Eye (tissue), 1 donor: Measurements from ENCODE around the gene TUBGCP6.

Experiments used
- DNase-seq: peaks from one replicate; pipeline ENCODE4 v3.0.0-alpha.2; 2015

The TUBGCP6 gene

DNA sequence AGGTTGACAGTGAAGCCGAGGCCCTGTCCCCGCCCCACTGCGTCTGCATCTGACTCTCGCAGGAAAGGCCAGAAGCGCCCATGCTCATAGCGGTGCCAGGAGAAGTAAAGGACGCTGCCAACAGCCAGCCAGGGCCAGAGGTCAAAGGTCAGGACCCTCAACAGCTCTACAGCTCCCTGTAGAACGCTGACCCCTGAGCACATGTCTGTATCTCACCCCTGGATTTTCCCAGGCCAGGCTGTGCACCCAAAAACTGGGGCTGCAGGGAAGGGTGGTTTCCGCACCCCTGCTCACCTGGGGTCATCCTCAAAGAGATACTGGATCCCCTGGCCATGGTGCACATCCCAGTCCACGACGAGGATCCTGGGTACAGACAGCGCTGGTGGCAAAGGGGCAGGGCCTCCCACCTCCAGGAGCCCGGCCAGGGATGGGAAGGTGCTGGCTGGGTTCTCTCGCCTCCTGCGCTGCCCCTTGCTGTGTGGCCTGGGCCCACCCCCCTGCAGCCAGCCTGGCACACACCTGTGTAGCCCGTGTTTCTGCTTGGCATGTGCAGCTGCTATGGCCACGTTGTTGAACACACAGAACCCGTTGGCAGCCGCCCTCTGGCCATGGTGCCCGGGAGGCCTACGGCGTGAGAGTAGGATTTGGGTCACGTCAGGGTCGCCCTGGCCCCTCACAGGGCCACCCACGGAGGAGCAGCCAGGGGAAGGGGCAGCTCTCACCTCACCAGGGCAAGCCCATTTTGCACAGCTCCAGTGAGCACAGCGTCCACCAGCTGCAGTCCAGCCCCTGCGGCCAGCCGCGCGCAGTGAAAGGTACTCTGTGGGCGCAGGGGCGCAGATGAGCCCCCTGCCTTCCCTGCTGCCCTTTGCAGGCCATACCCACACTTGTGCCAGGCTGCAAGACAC, 4.8 kb upstream of the TUBGCP6 start:
- no peak for DNase-seq

DNA sequence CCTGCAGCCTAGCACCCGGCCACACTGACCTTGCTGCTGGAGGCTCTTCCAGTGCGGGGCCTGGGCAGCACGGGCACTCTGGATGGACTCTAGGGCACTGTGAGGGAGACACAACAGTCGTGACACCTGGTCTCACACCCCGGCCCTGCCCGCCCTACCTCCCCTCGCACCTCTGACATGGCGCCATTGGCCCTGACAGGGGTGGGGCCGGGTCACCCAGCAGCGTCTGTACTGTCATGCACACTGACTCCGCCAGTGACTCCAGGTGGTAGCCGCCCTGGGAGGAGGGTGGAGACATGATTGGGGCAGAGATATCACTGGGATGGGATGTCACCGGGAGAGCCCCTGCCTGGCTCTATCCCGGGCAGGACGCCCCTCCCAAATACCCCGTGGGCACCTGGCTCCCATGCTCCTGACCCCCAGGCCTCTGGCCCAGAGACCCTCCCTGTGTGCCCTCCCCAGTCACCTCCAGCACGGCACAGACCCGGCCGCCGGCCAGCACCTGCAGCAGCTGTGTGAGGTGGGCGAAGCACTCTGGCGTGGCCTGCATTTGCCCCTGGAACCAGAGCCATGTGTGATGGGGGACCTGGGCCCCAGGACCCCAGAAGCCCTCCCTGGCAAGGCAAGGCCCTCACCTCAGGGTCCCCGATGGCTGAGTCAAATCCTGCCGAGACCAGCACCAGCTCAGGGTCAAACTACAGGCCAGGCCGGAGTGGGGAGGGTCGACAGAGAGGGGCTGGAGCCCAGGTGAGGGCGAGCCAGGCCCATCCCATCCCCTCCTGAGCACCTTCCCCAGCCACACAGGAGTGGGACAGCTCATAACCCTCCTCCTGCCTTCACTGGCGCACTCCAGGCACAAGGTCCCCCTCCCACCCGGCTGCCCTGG, 3.6 kb upstream of the TUBGCP6 start:
- no peak for DNase-seq

DNA sequence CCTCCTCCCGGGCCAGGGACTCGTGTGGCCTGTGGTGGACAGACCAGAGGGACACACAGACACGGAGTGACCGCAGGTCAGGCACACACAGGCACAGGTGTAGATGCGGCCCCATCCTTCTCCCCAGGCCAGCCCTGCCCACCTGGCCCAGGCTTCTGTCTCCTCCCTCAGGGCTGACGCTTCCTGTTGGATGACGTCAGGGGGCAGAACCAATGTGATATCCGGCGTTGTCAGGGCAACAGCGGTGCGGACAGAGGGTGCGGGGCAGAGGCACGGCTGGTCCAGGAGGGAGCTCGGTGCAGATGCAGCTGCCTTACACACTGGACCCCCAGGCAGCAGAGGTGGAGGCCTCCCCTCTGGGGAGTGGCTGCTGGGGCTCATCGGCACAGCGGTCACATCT, 2.9 kb upstream of the TUBGCP6 start:
- DNase-seq, result peak; percentile 42

DNA sequence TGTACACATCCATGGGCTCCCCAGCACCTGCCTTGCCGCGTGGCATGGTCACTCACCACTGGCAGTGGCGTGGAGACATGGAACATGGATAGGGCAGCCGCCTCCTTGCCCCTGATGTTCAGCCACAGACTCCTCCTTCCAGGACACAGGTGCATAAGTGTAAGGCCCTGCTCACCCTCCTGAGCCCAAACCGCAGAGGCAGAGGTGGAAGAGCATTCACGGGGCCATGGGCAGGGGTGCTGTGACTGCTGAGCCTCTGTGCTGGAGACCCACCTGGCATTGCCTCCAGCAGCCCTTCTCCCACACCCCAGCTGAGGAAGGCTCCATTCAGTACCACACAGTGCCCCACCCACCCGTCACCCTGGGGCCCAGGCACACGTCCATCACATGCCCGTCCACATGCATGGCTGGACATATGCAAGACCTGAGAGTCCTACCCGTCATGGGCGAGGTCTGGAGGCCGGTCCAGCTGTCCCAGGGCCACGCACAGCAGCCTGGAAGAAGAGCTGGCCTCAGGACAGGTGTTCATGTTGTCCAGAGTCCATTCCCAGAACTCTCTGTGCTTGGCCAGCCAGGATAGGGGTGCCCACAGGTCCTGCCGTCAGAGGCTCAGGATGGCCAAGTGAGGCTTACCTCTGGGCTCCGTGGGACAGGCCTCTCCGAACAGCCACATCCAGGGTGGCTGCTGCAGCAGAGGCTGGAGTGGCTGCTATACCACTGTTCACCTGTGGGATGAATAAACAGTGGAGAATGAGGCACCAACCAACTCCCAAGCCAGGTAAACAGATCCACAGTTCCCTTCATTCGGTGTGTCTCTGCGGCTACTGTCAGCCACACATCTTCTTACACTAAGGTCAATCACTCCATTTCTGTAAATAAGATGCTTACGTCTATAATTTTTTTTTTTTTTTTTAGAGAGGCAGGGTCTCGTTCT, 1.7 kb upstream of the TUBGCP6 start:
- no peak for DNase-seq

DNA sequence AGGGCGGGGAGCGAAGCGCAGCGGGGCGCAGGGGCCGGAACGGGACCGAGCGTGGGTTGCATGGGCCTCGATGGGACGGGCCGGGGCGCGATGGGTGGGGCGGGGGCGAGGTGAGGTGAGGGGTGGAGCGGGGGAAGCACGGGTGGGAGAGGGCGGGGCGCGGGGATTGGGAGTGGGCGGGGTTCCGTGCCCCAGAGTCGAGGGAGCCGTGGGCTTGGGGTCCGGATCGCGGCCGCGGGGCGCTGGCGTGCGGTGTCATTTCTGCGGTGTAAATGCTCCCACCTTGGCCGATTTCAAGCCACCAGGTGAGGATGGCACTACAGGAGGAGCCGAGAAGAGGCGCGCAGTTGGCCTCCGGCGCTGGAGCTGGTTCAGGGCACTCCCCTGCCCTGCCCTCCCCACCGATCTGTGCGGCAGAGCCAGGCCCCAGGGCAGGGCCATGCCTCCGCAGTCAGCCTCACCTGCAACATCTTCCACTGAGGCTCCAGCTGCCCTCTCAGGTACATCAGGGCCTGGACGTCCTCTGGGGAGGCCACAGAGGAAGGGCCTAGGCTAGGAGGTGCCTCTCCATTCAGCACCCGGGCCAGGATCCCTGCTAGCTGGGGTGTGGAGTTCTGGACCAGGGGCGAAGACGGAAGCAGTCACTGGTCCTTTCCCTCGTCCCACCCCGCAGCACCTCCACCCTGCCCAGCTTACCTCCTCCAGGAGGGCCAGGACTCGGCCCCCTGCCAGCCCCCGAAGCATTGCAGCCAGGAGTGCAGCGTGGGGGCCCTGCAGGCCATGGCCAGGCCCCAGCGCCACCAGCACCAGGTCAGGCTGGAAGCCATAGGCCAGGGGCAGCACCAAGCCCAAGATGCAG, 620 bp upstream of the TUBGCP6 start:
- DNase-seq, result no peak

DNA sequence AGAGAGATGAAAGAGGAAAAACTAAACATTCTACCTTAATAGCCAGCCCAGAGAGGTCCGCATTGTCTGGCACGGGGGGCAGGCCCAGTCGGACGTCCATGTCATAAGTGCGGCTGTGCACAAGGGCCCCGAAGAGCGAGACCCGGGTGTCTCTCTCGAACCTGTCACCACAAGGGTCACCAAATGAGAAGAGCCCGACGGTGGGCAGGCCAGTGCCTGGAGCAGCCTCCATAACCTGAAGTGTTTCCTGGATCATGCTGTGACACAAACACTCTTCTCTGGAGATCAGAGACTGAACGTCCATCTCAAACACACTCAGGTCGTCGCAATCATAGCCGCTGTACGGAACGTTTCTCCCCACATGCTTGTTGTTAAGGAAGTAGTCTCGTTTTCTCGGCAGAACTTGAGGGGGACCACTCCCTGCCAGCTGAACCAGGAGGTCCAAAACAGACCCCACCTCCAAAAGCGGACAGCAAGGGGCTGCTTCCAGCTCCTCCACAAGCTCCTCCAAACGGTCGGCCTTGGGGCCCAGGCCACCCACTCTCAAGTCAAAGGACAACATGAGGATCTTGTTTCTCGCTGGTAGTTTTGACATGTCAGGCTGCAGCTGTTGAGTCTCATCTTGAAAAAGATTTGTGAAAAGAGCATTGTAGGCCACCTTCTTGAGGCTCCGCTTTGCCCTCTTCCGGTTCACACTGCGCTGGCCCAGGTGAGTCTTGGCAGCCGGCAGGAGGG, 971 bp downstream of the TUBGCP6 start:
- no peak for DNase-seq

DNA sequence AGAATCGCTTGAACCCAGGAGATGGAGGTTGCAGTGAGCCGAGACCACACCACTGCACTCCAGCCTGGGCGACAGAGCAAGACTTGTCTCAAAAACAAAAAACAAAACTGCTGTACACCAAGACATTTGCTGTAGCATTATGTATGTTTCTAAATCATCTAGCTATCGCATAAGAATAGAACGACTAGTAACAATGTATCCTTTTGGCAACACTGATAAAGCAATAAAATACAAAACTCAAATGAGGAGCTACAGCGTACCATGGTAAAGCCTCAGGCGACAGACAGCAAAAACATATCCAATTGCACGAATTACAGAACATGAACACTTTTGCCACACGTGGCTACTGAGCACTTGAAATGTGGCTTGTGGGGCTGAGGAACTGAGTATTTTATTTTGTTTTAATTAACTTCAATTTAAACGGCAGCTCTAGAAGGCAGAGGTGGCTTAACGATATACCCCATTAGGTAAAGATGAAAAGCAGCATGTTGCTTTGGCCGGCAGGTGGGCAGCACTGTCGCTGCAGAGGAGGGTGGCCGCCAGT, 2.3 kb downstream of the TUBGCP6 start:
- DNase-seq, result no peak

DNA sequence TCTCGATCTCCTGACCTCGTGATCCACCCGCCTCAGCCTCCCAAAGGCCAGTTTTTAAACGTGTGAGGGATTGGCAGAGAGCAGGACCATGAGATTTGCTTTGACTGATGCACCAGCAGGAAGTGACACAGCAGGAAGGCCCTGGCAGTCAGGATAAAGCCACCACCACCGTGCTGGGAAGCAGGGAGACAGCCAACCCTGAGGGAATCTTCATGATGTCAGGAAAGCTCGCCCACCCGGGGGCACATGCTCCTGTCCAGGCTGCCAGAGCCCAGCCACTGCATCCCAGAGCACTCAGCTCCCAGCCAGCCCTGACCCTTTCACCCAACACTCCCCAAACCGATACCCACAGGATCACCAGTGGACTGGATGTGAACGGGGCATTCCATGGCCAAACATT, 6.1 kb downstream of the TUBGCP6 start:
- DNase-seq, result no peak

DNA sequence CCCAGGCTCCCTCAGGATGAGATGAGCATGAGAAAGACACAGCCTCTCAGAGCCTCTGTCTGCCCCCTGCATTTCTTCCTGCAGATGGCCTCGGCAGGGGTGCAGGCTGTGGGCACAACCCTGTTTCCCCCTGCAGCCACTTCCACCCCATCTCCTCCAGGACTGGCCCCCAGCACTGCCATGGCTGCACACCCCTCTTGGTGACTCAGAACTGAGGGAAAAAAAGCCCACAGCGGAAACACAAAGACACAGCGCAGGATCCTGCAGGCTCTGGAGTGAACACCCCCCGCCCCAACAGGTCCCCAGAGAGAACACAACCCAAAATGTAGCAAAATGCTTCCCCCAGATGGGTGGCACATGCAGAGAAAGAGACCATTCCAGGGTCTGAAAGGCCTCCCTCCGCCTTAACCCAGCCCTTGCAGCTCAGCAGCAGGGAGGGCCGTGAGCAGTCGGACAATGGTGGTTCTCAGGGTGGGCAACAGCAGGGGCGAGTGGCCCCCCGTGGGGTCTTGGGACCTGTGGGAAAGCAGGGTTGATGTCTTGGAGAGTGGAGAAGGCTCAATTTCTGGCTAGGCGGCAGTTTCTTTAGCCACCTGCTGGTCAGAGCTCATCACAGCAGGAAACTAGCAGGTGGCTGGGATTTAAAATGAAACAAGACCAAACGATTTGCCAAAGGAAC, 8.0 kb downstream of the TUBGCP6 start:
- peak; percentile 52 for DNase-seq

DNA sequence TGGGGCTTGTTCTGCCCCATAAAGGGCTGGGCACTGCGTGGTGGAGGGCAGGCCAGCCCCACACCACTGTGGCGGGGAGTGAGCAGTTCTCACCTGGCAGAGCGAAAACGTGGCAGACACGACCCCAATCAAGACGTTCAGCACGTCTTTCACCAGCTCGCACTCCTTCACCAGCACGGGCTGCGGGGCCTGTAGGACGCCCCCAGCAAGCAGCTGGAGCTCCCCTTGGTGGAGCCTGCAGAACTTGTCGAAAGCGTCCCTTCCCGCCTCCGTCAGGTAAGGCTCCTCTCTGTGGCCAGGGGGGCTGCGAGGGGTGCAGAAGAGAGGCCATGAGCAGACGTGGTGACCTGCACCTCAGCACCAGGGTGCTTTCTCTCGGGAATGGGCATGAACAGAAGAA, 11.6 kb downstream of the TUBGCP6 start:
- no peak for DNase-seq

DNA sequence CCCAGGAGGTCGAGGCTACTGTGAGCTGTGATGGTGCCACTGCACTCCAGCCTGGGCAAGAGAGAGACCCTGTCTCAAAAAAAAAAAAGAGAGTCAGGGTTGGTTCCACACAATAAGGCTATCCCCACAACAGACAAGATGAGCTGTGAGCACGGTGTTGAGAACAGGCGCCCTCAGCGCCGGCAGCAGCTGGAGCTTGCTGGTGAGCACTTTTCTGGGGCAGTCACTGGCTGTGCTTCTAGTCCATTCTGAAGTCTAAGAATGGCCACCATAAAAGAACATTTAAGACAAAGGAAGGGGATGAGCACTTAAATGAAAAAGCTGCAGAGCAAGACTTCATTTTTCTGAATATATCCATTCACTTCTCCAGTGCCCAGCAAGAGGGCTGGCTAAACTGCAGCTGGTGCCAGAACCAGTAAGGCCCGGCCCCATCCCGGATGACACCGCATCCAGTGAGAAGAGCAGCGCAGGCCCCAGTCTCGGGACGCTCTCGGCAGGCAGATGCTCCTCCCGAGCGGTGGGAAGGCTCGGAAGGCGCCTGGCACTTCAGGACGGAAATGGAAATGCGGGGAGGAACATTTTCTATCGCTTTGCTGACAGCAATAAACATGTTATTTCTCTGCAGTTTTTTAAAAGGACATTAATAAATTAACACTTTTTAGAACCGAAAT, 12.2 kb downstream of the TUBGCP6 start:
- DNase-seq, result no peak

DNA sequence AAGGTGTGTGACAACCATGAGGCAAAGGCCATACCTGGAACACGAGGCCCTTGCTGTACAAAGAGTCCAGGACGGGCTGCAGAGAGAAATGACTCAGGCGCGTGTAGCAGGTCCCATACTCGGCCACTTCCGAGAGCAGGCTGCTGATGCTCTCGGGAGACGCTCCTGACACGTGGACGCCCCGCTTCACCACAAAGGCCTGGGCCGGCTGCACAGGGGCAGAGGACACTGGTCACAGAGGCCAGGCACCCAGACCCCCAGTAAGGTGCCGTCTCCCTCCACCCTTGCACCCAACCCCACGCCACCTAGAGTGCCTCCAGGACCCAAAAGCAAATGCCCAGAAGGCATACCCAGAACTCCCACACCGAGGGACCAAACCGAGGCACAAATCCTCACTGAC, 15.5 kb downstream of the TUBGCP6 start:
- no peak for DNase-seq

DNA sequence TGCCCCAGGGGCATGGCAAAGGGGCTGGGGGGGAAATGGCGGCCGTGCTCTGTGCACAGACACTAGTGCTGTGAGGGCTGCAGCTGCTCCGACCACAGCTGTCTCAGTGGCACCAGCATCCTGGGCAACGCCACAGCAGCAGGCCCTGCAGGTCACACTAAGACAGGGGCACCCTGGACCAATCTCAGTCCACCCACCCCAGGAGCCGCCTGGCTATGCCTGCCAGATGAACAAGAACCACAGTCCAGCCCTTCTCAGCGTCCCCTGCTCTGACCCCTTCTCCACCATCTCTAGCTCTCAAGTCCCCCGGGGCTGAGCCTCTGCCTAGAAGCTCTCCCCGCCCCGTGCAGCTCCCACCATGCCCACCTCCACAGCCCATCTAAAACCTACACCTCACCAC, 16.5 kb downstream of the TUBGCP6 start:
- no peak for DNase-seq

DNA sequence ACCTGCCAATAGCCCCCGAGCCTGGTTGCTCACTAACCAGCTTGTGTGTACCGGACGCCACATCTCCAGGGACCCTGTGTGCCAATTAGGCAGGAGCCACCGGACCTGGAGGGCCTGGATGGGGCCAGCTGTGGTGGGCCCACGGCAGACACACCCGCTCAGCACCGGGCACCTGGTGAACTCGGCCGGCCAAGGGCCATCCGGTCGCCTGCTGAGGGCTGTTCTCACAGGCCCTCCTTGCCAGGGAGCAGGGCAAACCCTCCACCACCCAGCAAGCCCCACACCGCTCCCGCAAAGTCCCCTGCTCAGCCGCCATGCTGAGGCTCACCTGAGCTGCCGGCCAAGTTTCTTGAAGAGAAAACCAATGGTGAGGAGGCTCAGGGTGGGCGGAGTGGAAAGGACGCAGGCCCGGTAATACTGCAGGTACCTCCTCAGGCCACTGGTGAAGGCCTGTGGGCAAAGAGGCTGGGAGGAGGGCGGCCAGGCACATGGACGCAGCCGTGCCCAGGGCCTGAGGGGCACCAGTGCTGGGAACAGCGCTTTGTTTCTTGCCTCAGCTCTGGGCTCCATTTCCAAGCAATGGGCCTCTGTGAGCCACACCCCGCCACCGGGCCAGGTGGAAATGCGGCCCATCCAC, 17.1 kb downstream of the TUBGCP6 start:
- DNase-seq, result no peak

DNA sequence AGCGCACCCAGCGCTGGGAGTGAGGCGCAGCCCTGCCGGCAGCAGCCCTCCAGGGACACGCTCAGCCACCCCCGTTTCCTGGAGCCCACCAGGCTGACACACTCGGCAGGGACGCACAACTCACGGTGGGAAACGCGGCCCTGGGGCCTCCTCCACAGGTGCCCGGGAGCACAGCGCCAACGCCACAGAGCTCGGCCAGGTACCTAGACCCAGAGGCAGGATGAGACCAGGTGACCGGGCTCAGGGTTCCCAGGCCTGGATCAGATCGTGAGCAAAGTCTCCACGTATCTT, 18.0 kb downstream of the TUBGCP6 start:
- no peak for DNase-seq

DNA sequence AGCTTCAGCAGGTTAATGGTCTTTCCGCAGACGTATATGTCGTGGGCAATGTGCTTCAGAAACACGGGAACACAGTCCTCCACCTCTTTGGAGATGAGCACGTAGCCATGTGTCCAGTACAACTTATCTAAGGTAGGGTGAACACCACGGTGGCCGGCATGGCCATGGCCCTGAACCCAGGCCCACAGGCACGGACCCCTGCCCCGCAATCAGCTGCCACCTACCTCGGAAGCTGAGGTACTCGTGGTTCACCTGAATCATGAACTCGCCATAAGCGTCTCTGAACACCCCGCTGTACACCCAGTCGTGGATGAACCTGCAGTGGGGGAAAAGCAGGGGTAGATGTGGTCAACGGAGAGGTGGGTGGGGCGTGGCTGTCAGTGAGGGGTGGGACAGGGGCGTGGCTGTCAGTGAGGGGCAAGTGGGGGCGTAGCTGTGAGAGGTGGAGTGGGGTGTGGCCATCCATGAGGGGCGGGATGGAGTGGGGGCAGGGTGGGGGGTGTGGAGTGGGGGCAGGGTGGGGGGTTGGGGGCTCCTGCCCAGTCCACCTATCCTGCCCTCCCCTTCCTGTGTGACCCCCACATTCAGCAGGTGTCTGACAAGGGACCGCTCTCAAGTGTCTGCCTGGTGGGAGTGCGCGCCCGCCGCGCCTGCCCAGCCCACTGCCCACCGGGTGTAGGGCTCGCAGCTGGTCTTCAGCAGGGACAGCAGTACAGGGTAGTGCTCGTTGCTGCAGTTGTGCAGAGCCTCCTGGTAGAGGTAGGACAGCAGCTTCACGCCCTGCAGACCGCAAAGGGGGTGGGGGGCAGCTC, 18.6 kb downstream of the TUBGCP6 start:
- no peak for DNase-seq

DNA sequence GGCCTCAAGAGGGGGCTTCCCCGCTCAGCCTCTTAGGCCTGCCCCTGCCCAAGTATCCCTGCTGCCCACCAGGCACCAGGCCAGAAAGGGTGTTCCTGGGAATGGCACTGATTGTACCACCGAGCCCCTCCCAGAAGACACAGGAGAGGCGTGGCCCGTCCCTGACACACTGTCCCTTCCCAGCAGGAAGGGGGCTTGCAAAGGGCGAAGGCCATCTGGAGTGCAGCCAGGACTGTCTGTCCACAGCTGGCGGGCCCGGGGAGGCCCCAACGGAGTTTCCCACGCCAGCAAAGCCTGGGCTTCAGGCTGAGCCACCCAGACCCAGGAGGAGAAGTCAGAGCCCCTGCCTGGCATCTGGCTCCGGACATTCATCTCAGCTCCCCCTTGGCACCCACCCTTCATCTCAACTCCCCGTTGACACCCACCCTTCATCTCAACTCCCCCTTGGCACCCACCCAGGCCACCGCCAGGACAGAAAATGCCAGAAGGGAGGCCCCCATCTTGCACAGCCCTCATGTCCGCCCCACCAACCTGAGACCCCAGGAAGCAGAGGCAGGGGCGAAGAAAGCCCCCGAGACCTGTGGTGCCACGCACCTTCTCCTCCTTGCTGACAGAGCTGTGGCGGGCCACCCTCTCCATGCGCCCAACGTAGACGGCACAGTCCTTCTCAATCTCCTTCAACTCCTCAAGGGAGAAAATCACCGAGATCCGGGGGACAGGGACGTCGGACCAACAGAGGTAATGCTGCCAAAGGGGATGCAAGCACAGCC, 19.4 kb downstream of the TUBGCP6 start:
- no peak for DNase-seq

DNA sequence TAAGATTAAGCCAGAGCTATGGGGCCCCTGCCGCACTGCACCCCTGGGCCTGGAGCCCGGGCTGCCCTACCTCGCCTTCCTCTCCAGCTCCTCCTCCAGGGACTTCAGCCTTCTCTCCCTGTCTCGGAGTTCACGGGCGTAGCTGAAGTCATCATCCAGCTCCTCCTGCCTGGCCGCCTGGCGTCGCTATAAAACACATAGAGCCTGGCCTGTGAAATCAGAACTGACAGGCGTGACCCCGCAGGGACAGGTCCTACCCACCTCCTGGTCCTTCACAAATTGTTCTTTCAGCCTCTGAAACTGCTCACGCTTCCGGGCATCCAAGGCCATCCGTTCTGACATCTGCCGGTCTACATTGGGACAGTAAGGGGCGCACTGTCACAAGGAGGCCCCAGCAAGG, 20.8 kb downstream of the TUBGCP6 start:
- peak; percentile 73 for DNase-seq
